DND-41 (cell line): Measurements from ENCODE around the gene TMEM150C.

Experiments used
- ATAC-seq: fragments of 200-7000 bp; cut with Tn5 transposase; 3 replicates; pipeline ENCODE4 v1.9.1; 2021; ENCODE audit warnings: low read depth; ENCODE audit not compliant: insufficient read depth
- DNase-seq: peaks from one replicate; pipeline ENCODE4 v3.0.0-alpha.2; 2020
- H2AFZ ChIP-seq: 2 replicates; pipeline ENCODE4 v1.6.0; 2012; ENCODE audit warnings: low read depth, low read length
- H3K27ac ChIP-seq: 2 replicates; pipeline ENCODE4 v1.5.1; 2012; ENCODE audit warnings: low read length, inconsistent platforms
- H3K27me3 ChIP-seq: fragments of 200-600 bp; sonication (generic); 2 replicates; pipeline ENCODE4 v1.6.0; 2012; ENCODE audit warnings: low read length, mild to moderate bottlenecking, inconsistent platforms; ENCODE audit not compliant: insufficient read depth, poor library complexity
- H3K36me3 ChIP-seq: 2 replicates; pipeline ENCODE4 v1.5.1; 2012; ENCODE audit warnings: low read length, inconsistent platforms; ENCODE audit not compliant: insufficient read depth
- H3K4me1 ChIP-seq: 2 replicates; pipeline ENCODE4 v1.5.1; 2012; ENCODE audit warnings: mild to moderate bottlenecking, low read length; ENCODE audit not compliant: insufficient read depth
- H3K4me2 ChIP-seq: 2 replicates; pipeline ENCODE4 v1.6.0; 2012; ENCODE audit warnings: mild to moderate bottlenecking, moderate library complexity, low read length, inconsistent platforms; ENCODE audit not compliant: insufficient read depth
- H3K4me3 ChIP-seq, 2 experiments: fragments of 200-600 bp in 1 of 2; shearing (Covaris generic) in 1 of 2; 2 replicates each; pipeline ENCODE4 v1.5.1; 2012 to 2016; ENCODE audit warnings: inconsistent platforms in 2 of 2, low read length in 2 of 2, mild to moderate bottlenecking in 2 of 2, low read depth in 1 of 2, moderate library complexity in 1 of 2
- H3K79me2 ChIP-seq: 2 replicates; pipeline ENCODE4 v1.6.0; 2012; ENCODE audit warnings: low read length, inconsistent platforms; ENCODE audit not compliant: insufficient read depth
- H3K9ac ChIP-seq: 2 replicates; pipeline ENCODE4 v1.6.0; 2012; ENCODE audit warnings: low read depth, mild to moderate bottlenecking, inconsistent platforms, low read length, moderate library complexity
- H3K9me3 ChIP-seq: 2 replicates; pipeline ENCODE4 v1.5.1; 2012; ENCODE audit warnings: low read length, moderate library complexity, mild to moderate bottlenecking, inconsistent platforms; ENCODE audit not compliant: insufficient read depth, severe bottlenecking
- H4K20me1 ChIP-seq: 2 replicates; pipeline ENCODE4 v1.6.0; 2012; ENCODE audit warnings: low read length; ENCODE audit not compliant: insufficient read depth
- EZH2 ChIP-seq: IDR thresholded peaks from 3 replicates; pipeline ENCODE4 v1.6.1; 2012; ENCODE audit warnings: borderline replicate concordance, low read depth, mild to moderate bottlenecking, moderate library complexity, low read length, inconsistent platforms; ENCODE audit not compliant: severe bottlenecking
- TF ChIP-seq, protein P1 (sequence below): IDR thresholded peaks from 2 replicates; pipeline ENCODE4 v1.5.1; 2012; ENCODE audit warnings: borderline replicate concordance, low read length, moderate library complexity, mild to moderate bottlenecking; ENCODE audit not compliant: poor library complexity, severe bottlenecking; ENCODE audit errors: extremely low read depth

Gene TMEM150C

DNA sequence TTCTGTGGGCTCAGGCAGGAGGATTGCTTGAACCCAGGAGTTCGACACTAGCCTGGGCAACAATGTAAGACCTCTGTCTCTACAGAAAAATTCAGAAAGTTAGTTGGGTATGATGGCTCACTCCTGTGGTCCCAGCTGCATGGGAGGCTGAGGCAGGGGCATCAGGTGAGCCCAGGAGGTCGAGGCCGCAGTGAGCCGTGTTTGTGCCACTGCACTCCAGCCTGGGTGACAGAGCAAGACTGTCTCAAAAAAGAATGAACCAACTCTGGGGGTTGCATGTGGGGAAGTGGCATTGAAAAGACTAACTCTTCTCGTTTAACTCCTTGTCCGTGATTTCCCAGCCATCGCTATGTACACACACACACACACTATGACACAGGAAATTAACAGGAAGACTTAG lies 104.5 kb downstream of the TMEM150C start:
- H3K36me3 ChIP-seq: peaks cover 80% of the 10 kb centered on the region

DNA sequence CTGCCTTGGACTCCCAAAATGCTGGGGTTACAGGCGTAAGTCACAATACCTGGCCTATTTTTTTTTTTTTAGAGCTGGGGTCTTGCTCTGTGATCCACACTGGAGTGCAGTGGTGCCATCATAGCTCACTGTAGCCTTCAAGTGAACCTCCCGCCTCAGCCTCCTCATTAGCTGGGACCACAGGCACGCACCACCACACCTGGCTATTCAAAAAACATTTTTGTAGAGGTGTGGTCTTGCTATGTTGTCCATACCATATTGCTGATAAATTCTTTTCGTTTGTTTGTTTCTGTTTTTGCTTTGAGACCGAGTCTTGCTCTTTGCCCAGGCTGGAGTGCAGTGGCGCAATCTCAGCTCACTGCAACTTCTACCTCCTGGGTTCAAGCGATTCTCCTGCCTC lies 109.8 kb downstream of the TMEM150C start:
- TF ChIP-seq, protein P1, sequence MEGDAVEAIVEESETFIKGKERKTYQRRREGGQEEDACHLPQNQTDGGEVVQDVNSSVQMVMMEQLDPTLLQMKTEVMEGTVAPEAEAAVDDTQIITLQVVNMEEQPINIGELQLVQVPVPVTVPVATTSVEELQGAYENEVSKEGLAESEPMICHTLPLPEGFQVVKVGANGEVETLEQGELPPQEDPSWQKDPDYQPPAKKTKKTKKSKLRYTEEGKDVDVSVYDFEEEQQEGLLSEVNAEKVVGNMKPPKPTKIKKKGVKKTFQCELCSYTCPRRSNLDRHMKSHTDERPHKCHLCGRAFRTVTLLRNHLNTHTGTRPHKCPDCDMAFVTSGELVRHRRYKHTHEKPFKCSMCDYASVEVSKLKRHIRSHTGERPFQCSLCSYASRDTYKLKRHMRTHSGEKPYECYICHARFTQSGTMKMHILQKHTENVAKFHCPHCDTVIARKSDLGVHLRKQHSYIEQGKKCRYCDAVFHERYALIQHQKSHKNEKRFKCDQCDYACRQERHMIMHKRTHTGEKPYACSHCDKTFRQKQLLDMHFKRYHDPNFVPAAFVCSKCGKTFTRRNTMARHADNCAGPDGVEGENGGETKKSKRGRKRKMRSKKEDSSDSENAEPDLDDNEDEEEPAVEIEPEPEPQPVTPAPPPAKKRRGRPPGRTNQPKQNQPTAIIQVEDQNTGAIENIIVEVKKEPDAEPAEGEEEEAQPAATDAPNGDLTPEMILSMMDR: no peak
- no peak for TF ChIP-seq EZH2
- H3K4me3 ChIP-seq: no peak overlapping the region
- H3K9ac ChIP-seq: no peak overlapping the region
- H2AFZ ChIP-seq: no peak overlapping the region
- ATAC-seq (no peak), DNase-seq (no peak)
- no peaks in the 10 kb centered on the region for H3K27me3 ChIP-seq
- peaks cover 13% of the 10 kb centered on the region; the same call in 1 of the 2 replicates for H4K20me1 ChIP-seq
- no peak overlapping the region for H3K27ac ChIP-seq
- H3K36me3 ChIP-seq: peaks cover 89% of the 10 kb centered on the region
- peaks cover 54% of the 10 kb centered on the region for H3K79me2 ChIP-seq
- no peak overlapping the region for H3K4me2 ChIP-seq
- no peaks in the 10 kb centered on the region for H3K9me3 ChIP-seq
- H3K4me1 ChIP-seq: no peaks in the 10 kb centered on the region

More for the DNA sequence above, 104.5 kb downstream of the TMEM150C start:
- H3K9me3 ChIP-seq: no peaks in the 10 kb centered on the region
- no peak overlapping the region for H2AFZ ChIP-seq
- H3K9ac ChIP-seq: no peak overlapping the region
- no peak for ATAC-seq
- H4K20me1 ChIP-seq: peaks cover 3% of the 10 kb centered on the region; the same call in 1 of the 2 replicates
- no peak for DNase-seq
- no peaks in the 10 kb centered on the region for H3K4me1 ChIP-seq
- no peaks in the 10 kb centered on the region for H3K27me3 ChIP-seq
- H3K4me2 ChIP-seq: no peak overlapping the region
- no peak overlapping the region for H3K4me3 ChIP-seq
- TF ChIP-seq, protein P1: no peak
- TF ChIP-seq EZH2: no peak
- H3K27ac ChIP-seq: no peak overlapping the region
- H3K79me2 ChIP-seq: peaks cover 11% of the 10 kb centered on the region

DNA sequence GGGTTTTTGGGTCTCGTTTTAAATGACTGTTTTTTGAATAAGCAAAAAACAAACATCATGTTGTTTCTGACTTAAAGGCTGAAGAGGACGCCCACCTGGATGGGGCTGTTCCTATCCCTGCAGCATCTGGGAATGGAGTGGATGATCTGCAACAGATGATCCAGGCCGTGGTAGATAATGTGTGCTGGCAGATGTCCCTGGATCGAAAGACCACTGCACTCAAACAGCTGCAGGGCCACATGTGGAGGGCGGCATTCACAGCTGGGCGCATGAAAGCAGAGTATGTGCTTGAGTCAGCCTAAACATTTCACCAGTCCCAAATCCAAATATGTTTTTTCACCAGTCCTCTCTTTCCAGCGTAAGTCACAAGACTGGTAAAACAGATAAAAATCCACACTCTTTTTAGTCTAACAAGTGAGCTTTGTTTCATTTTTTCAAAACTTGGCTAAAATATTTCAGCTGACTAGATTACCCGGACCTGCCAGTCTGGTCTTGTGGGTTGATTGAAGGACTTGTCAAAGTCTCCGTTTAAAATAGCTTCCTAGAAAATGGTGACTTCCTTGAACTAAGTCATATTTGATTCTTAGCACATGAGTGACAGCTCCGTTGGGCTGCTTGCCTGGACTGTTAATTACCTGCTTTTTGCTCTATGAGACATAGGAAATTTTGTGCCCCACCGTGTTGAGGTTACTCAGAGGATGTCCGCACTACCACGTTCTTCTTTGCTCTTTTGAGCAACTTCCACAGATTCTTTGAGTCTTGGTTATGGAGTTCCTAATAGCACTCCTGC lies 110.6 kb downstream of the TMEM150C start:
- Histone ChIP-seq H3K9me3 (no peaks in the 10 kb centered on the region), H3K4me1 (no peaks in the 10 kb centered on the region), H4K20me1 (peaks cover 16% of the 10 kb centered on the region; the same call in 1 of the 2 replicates), H3K9ac (no peak overlapping the region), H3K27me3 (no peaks in the 10 kb centered on the region), H3K4me3 (no peak overlapping the region), H2AFZ (no peak overlapping the region), H3K79me2 (peaks cover 60% of the 10 kb centered on the region), H3K4me2 (no peak overlapping the region), H3K27ac (no peak overlapping the region), H3K36me3 (peaks cover 80% of the 10 kb centered on the region)
- DNase-seq (no peak), ATAC-seq (no peak)
- TF ChIP-seq, protein P1: no peak
- TF ChIP-seq EZH2: no peak
